ENCODE results near the gene SH3PXD2A. TPM values are rescaled to one million over a fixed set of nuclear protein-coding genes. Genes with fewer than 3 reads are reported as not detected.
A peak's percentile ranks its signal among the peaks of the same experiment; 100 is the strongest.

SH3PXD2A gene
- polyA plus RNA-seq, 1 donor = 32.0 TPM

GRCh38 chr10:103559776-103560175 lies 295.6 kb downstream of the SH3PXD2A start:
- DNase-seq = no peak

GRCh38 chr10:103558911-103559310 lies 296.5 kb downstream of the SH3PXD2A start:
- DNase-seq = no peak

GRCh38 chr10:103557455-103557854 lies 297.9 kb downstream of the SH3PXD2A start:
- DNase-seq = no peak

GRCh38 chr10:103556383-103557007 lies 298.9 kb downstream of the SH3PXD2A start:
- no peak for DNase-seq

- DNase-seq = no peak
Measured at GRCh38 chr10:103555712-103556111, 299.7 kb downstream of the SH3PXD2A start.

- no peak for DNase-seq
Measured at GRCh38 chr10:103555325-103555649, 300.1 kb downstream of the SH3PXD2A start.

GRCh38 chr10:103554488-103555324 lies 300.7 kb downstream of the SH3PXD2A start:
- DNase-seq = peak; percentile 59

GRCh38 chr10:103553743-103554487 lies 301.5 kb downstream of the SH3PXD2A start:
- DNase-seq = no peak

GRCh38 chr10:103552856-103553742 lies 302.3 kb downstream of the SH3PXD2A start:
- no peak for DNase-seq

- no peak for DNase-seq
Measured at GRCh38 chr10:103551619-103552602, 303.5 kb downstream of the SH3PXD2A start.

- DNase-seq = no peak
Measured at GRCh38 chr10:103550229-103550628, 305.1 kb downstream of the SH3PXD2A start.

GRCh38 chr10:103549349-103549685 lies 306.1 kb downstream of the SH3PXD2A start:
- DNase-seq = no peak

GRCh38 chr10:103548581-103549348 lies 306.6 kb downstream of the SH3PXD2A start:
- no peak for DNase-seq

GRCh38 chr10:103548006-103548405 lies 307.4 kb downstream of the SH3PXD2A start:
- no peak for DNase-seq

- no peak for DNase-seq
Measured at GRCh38 chr10:103547391-103547946, 307.9 kb downstream of the SH3PXD2A start.

GRCh38 chr10:103546401-103546800 lies 309.0 kb downstream of the SH3PXD2A start:
- DNase-seq = no peak

GRCh38 chr10:103545771-103546281 lies 309.6 kb downstream of the SH3PXD2A start:
- no peak for DNase-seq

- no peak for DNase-seq
Measured at GRCh38 chr10:103545366-103545765, 310.0 kb downstream of the SH3PXD2A start.

GRCh38 chr10:103544657-103545310 lies 310.6 kb downstream of the SH3PXD2A start:
- no peak for DNase-seq
